ENCODE measurements around the gene PTPRR.

The PTPRR gene

DNA sequence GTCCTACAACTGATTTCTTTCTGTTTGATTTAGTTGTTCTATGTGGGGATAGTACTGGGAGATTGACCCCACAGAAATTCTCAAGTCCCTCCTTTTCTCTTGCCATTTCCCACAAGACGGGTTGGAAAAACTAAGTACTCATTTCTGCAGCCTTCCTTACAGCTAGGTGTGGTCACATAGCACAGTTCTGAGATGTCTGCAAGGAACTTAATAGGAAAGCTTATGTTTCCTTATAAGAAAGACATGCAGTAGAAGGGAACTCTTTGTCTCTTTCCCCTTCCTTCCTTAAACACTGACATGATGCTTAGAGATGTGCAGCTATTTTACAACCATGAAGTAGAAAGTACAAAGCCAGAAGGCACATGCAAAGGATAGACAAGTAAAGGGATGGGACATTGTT is 113.7 kb downstream of the PTPRR start:
- in situ Hi-C loops (cut with HindIII; ENCODE audit: low sequenced_read_pairs), result no loop called here

DNA sequence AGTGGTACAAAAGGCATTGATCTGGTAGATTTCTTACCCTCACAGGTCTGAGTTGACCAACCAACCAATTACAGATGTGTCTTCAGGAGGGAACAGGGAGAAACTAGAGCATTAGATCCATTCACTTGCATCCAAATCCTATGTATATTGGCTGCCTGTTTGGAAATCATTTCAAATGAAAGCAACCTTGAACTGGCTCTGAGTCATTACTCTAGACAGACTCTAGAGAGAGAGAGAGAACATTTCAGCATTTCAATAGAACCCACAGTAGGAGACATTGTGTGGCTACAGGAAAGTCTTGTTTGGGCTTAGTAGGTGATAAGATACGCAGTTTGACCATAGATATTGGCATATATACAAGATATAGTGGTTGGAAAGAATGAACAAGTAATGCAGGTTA is 114.5 kb downstream of the PTPRR start:
- in situ Hi-C loops (cut with HindIII; ENCODE audit: low sequenced_read_pairs), result no loop called here

DNA sequence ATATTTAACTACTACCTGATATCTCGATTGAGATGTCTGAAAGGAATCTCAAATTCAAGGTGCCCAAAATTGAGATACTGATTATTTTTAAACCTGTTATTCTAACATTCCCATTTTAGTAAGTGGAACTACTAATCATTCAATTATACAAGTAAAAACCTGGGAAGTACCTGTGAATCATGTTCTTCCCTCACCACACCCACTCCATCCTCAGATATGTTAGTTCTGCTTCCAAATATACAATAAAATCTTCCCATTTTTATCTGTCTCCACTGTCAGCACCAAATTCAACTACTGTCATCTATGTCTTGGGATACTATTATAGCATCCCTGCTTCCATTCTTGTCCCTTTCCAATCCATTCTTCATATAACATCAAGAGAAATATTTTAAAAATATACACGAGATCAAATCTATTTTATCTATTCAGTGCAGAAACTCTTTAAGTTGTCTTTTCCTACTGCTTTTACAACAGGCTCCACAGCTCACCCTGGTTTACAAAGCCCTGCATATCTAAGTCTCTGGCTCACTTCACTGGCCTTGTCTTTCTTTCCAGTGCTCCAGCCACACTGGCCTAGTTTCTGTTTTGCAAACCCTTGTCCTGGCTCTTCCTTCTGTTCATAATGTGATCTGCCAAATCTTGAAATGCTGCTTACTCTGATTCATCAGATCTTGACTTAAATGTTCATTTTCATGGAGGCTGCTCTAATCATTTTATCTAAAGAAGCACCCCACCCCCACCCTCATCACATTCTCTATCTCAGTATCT is 122.3 kb downstream of the PTPRR start:
- in situ Hi-C loops (cut with HindIII; ENCODE audit: low sequenced_read_pairs), result no loop called here

DNA sequence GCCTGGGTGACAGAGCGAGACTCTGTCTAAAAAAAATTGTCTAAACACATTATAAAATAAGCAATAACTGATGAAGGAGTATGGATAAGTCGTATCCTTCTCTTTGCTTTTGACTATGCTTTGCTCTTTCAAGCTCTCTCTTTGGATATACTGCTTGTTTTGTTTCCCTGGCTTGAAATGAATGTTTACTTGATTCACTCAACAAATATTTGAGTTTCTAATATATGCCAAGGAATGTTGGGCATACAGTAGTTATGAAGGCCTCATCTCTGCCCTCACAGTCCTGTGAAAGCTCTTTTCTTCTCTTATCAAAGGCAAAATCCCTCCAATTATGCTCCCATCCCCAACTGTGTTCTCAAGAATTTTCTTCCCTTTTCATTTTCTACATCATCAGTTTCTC is 123.5 kb downstream of the PTPRR start:
- in situ Hi-C loops (cut with HindIII; ENCODE audit: low sequenced_read_pairs), result no loop called here

DNA sequence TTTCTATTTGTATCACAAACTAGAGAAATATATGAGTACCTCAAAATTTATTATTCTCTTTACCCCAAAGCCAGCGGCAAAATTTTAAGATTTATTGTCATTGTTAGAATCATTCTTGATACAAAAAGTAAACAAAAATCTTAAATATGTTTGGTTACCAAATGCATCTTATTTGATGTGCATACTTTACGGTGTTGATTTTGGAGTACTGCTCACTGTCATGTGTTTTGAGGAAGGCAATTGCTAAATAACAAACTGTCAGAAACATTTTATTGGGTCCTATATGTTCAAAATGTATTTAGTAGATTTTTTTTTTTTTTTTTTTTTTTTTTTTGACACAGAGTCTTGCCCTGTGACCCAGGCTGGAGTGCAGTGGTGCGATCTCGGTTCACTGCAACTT is 124.9 kb downstream of the PTPRR start:
- in situ Hi-C loops (cut with HindIII; ENCODE audit: low sequenced_read_pairs), result no loop called here

DNA sequence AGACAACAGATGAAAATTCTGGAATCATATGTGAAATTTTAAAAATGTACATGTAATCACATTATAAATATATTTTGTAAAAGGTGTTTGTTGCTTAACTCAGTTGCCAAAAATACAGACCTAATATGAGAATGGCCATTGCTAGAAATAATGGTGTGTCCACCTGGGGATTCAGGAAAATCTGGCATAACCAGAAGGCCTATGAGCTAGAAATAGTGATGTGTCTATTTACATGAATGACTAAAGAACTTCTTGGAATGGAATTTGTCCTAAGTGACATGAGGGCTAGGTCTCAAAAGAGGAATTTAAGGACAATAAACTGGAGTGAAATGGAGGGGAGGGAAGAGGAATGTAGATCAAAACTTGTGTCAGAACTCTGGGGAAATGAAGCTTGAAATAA is 126.4 kb downstream of the PTPRR start:
- in situ Hi-C loops (cut with HindIII; ENCODE audit: low sequenced_read_pairs), result no loop called here

DNA sequence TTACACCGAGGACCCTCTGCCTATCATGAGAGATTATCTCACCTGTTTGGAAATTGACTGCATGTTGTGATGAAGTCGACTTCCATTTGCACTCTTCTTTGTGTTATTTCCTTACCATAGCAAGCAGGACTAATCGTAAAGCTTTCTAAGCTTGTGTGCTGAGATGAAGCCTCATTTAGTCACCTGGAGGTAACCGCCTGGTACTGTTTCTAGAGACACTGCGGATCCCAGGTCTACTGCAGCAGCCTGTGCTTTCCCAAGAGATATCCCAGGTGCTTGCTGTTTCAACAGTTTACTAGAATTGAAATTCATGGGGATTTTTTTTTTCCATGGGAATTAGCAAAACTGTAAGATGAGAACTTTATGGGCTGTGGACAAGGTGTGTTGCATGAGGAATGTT is 131.8 kb downstream of the PTPRR start:
- in situ Hi-C loops (cut with HindIII; ENCODE audit: low sequenced_read_pairs), result no loop called here

DNA sequence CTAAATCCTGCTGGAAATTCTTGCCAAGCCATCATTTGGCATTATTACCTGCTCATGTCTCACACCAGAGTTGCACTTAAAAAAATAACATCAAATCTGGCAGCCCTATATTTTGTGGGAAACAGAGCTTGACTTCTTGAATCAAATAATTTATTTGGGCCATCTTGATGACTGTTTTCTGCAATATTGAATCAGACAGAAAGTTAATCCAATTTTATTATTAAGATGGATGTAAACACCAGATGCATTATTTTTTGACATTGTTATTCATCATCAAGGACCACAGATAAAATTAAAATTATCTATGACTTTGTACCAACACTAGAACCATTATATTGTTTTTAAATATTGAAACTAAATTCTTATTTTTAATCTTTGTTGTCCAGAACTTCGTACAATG is 132.9 kb downstream of the PTPRR start:
- in situ Hi-C loops (cut with HindIII; ENCODE audit: low sequenced_read_pairs), result no loop called here

DNA sequence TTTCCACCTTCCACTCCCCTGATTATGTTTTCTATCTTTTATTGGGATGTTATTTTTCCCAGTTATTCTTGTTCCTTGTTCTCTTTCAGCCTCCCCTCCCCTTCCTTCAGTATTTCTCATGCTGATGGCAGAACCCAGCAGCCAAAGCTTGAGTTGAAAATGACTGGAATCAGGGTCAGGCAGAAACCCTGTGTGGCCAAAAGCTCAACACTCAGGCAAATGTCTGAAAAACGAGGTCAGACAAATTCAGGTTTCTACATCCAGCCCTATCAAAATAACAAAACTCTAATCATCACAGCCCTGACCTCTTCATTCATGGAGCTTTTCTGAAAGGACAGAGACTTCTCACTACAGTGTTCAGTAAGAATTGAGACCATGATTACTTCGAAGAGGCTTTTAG is 134.6 kb downstream of the PTPRR start:
- in situ Hi-C loops (cut with HindIII; ENCODE audit: low sequenced_read_pairs), result no loop called here

DNA sequence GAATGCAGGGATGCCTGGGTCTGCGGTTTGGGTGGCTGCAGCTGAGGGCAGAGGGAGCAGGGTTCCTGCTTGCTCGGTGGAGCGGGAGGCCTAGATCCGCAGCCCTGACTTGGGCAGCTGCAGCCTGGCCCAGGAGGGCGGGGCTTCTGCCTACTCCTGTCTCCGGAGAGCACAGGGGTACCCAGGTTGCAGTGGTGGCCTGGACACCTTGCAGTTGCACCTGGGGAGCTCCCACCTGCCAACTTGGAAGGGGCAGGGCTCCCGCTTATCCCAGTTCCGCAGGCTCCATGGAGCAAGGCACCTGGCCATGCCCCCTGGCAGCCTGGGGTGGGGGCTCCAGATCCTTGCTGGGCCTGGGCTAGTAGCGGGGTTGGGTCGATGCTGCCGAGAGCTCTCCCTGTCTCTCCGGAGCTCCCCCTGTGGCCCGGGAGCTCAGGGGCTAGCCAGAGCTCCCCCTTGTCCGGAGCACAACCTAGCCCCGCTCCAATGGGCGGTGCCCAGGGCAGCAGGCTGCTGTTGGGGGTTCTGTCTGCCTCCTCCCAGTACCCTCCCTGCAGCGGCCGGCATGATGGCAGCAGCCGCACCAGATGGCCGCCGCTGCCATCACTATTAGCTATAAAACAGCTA is 136.4 kb downstream of the PTPRR start:
- in situ Hi-C loops (cut with HindIII; ENCODE audit: low sequenced_read_pairs), result no loop called here

DNA sequence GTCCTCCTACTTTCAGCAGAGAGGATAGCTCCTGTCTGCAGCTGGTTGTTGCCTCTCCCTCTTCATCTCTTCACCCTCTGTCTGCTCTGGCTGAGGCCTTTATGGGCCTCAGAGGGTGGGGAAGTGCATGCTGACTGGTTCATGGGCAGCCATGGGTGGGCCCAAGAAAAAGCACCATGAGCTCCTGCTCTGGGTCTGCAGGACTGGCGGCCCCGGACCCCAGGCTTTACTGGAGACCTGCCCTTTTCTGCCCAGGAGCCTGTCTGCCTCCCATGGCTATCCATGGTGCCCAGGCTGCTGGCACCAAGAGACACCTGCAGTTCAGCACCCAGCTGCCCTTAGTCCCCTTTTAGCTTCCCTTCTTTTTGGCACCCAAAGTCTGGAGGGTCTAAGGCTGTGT is 137.1 kb downstream of the PTPRR start:
- in situ Hi-C loops (cut with HindIII; ENCODE audit: low sequenced_read_pairs), result no loop called here

DNA sequence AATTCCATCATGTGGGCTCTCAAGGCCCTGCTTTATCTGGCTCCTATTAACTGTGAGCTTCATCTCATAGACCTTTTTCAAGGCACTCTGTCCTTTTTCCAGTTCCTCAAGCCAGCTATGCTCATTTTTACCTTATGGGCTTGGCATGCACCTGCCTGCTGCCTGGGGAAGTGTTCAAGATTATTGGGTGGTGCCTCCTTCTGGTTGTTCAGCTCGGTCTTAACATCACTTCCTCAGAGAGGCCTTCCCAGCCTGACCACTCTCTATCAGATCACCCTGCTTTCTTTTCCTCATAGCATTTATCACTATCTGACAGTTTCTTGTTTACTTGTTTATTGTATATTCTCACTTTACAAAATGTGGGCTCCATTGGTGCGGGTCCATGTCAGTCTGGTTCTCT is 141.3 kb downstream of the PTPRR start:
- in situ Hi-C loops (cut with HindIII; ENCODE audit: low sequenced_read_pairs), result no loop called here

DNA sequence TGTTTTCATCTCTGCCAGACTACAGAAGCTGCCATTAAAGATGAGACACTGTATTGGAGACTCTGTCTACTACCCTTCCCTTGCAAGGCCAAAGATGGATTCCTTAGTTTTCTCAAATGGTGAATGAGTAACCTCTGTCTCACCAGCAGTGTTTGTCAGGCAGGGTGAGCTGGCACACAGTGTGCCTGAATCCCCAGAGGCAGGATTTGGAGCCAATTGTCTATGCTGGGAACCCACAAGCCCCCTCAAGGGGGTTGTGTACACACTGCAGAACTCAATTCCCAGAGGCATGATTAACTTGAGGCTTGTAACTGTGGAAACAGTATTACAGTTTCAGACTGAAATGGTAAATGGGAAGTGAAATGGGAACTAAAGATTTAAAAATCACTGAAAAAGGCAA is 146.5 kb downstream of the PTPRR start:
- in situ Hi-C loops (cut with HindIII; ENCODE audit: low sequenced_read_pairs), result no loop called here

DNA sequence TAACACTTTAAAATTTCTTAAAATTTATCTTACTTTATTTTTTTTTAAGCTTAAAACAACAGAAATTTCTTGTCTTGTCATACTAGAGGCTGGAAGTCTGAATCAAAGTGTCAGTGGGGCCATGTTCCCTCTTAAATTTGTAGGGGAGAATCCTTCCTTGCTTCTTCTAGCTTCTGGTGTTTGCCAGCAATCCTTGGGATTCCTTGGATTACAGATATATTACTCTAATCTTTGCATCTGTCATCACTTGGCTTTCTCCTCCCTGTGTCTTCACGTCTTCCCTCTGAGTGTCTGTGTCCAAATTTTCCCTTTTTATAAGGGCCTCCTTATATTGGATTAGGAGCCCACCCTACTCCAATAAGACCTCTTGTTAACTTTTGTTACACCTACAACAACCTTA is 147.7 kb downstream of the PTPRR start:
- in situ Hi-C loops (cut with HindIII; ENCODE audit: low sequenced_read_pairs), result no loop called here

DNA sequence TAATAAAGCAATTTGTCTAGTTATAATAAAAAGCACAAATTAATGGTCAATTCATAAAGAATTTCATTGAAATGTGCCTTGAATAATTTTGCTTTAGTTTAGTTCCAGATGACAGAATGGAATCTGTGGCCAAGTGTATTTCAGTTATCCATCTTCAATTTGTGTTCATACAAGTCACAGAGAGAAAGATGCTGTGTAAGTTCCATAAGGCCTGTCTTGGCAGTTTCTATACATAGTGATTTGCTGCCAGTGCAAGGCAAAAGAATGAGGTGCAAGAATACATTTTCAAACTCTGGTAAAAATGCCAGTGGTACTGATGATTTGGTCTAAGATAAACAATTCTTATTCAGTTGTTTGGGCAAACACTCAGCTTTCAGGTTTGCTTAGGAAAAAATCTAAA is 149.0 kb downstream of the PTPRR start:
- in situ Hi-C loops (cut with HindIII; ENCODE audit: low sequenced_read_pairs), result no loop called here

DNA sequence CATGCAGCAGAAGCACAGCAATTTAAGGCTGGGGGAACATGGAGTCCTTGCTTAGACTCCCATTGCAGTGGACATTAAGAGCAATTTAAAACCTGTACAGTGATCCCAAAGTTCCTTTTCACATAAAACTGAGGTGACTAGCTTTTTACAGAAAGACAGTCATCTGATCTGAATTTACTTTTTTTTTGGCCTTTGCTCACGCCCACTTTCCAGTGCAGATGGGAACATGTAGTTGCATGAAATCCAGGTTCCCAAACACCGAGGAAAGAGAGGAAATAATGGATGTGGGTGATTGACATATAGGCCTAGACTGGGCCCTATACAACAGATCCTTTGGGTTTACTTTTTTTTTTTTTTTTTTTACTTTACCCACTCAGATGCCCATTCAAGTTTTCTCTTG is 156.9 kb downstream of the PTPRR start:
- in situ Hi-C loops (cut with HindIII; ENCODE audit: low sequenced_read_pairs), result no loop called here

DNA sequence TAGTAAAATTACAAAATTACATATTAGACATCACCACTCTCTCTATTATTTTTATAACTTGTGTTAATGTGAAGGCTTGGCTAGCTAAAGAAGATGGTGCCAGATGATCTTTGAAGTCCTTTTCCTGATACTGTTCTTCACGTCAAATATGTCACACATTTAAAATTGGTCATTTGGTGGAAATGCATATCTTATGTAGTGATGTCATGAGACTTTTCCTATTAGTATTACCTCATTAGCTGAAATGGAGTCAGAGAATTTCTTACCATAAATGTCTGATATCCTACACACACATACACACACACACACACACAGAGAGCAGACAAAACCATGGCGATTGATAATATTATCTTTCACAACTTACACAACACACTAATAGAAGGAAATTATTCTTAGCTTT is 158.5 kb downstream of the PTPRR start:
- in situ Hi-C loops (cut with HindIII; ENCODE audit: low sequenced_read_pairs), result no loop called here

DNA sequence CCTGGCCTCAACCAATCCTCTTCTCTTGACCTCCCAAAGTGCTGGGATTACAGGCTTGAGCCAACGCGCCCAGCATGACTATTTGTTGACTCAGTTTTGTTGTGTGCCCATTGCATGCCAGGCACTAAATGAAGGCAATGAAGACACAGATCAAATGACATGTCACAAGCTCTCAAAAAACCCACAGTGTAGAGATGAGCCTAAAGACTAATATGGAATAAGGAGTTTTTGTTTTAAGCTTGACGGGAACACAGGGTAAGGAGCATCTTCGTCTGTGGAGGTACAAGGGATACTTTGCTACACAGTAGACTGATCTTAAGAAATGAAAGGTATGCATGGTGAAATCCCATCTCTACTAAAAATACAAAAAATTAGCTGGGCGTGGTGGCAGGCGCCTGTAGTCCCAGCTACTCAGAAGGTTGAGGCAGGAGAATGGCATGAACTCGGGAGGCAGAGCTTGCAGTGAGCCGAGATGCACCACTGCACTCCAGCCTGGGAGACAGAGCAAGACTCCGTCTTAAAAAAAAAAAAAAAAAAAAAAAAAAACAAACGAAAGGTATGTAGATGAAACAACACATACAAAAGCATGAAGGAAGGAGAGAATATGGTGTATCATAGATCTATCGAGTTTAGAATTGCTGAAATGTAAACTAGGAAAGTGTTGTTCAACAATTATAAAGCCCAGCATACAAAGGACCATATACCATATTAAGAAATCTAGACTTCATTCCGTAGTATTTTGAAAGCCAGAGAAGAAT is 161.2 kb downstream of the PTPRR start:
- in situ Hi-C loops (cut with HindIII; ENCODE audit: low sequenced_read_pairs), result no loop called here

DNA sequence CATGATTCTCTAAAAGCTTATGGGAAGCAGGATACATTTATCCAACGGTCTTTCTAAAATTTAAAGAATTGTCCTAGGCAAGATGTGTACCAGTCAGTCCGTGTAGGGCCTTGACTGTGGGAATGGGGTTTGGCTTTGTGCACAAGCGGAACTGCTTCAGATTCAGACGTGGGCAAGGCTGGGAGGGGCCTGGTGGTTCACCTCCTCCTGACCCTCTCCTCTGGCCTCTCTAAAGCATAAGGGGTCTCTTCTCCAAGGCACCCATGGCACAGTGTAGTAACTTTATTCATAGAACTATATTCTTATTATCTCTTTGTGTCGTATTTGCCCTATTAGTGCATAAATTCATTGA is 162.1 kb downstream of the PTPRR start:
- in situ Hi-C loops (cut with HindIII; ENCODE audit: low sequenced_read_pairs), result no loop called here

DNA sequence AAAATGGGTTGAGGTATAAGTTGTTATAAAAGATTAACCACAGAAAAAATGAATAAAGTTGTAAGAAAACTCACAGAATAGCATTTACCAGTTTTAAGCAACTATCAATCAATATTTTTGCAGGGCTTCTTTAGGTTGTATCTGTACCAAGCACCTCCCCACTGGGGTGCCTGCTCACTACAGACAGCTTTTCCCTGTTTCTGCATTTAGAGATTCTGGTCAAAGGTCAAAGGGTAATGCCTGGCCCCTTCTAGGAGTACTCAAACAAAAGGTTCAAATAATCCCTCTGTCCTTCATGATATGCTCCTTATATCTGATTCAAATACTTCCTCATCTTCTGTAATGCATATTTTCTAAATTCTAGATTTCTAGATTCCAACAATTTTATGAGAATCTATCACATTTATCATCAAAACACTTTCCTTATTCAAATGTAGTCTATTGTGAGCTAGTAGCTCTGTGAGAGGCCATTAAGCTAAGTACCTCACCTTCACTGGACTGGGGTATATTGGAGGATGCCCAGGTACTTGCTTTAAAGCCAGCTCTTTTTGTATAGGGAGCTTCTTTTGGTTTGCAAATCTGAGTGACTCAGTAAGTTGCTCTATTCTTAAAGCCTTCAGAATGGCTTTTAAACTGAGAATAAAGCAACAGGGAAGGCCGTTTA is 162.6 kb downstream of the PTPRR start:
- in situ Hi-C loops (cut with HindIII; ENCODE audit: low sequenced_read_pairs), result no loop called here

DNA sequence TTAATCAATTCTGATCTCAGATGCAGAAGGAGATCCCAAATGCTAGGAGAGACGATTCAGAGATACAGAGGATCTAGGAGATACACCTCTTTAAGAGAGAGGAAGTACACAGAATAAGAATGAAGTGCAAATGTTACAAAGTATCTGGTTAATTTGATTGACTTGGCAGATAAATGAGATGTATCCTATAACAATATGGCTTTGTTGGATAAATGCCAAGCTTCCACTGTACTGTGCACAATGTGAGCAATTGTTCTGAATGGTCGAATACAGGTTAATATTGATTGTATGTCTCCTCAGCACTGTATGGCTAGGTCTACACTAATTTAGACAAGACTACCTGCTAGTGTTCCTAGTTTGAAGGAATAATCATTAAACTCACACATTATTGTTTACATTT is 163.7 kb downstream of the PTPRR start:
- in situ Hi-C loops (cut with HindIII; ENCODE audit: low sequenced_read_pairs), result no loop called here

DNA sequence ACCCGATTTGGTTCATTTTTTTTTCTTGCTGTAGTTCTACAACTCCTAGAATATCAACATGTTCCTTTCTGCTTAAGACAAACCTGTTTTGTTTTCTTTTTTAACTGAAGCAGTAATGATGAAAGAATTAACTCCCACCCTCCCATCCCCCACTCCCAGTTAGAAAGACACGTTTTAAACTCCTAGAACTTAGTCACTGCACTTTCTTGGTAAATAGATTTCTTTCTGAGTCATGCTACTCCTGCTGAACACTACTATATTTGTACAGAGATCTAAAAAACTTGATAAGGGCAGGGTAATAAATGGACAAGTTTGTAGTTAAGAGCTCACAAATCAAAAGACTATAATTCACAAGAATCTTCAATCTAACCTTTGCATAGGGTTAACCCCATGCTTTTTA is 164.4 kb downstream of the PTPRR start:
- in situ Hi-C loops (cut with HindIII; ENCODE audit: low sequenced_read_pairs), result no loop called here

Data from DLD1 (cell line).